Smooth muscle cell (in vitro differentiated cells): ENCODE measurements around the gene CHST11. TPM values are rescaled to one million over a fixed set of nuclear protein-coding genes. Genes with fewer than 3 reads are reported as not detected.

ENCODE experiments used
- DNase-seq: peaks from one replicate; lab custom pipeline; 2025; ENCODE audit not compliant: unreplicated experiment; lab: John Stamatoyannopoulos, UW
- H2AFZ ChIP-seq: fragments of 200-600 bp; sonication (generic); 2 replicates; pipeline ENCODE4 v1.6.0; 2016; ENCODE audit warnings: antibody characterized with exemption, low read depth, mild to moderate bottlenecking
- H3F3A ChIP-seq: fragments of 200-600 bp; sonication (generic); 2 replicates; pipeline ENCODE4 v1.6.0; 2017; ENCODE audit warnings: antibody characterized with exemption, low read depth
- H3K27ac ChIP-seq: fragments of 200-600 bp; sonication (generic); 2 replicates; pipeline ENCODE4 v1.5.1; 2016; ENCODE audit warnings: low read depth, mild to moderate bottlenecking
- H3K27me3 ChIP-seq: fragments of 200-600 bp; sonication (generic); 2 replicates; pipeline ENCODE4 v1.6.1; 2016; ENCODE audit warnings: low read depth, mild to moderate bottlenecking
- H3K36me3 ChIP-seq: fragments of 200-600 bp; sonication (generic); 2 replicates; pipeline ENCODE4 v1.5.1; 2016; ENCODE audit warnings: low read depth
- H3K4me1 ChIP-seq: fragments of 200-600 bp; sonication (generic); 2 replicates; pipeline ENCODE4 v1.5.1; 2016; ENCODE audit warnings: low read depth
- H3K4me2 ChIP-seq: fragments of 200-600 bp; sonication (generic); 2 replicates; pipeline ENCODE4 v1.6.0; 2016; ENCODE audit warnings: mild to moderate bottlenecking
- H3K4me3 ChIP-seq: fragments of 200-600 bp; sonication (generic); 2 replicates; pipeline ENCODE4 v1.5.1; 2016; ENCODE audit warnings: mild to moderate bottlenecking
- H3K79me2 ChIP-seq: fragments of 200-600 bp; sonication (generic); 2 replicates; pipeline ENCODE4 v1.6.0; 2016; ENCODE audit warnings: low read depth, mild to moderate bottlenecking
- H3K9ac ChIP-seq: fragments of 200-600 bp; sonication (generic); 2 replicates; pipeline ENCODE4 v1.6.0; 2016; ENCODE audit warnings: low read depth
- H3K9me3 ChIP-seq: fragments of 200-600 bp; sonication (generic); replicated peaks from 2 replicates; pipeline ENCODE4 v1.5.1; 2016; ENCODE audit warnings: low read depth
- H4K20me1 ChIP-seq: fragments of 200-600 bp; sonication (generic); 2 replicates; pipeline ENCODE4 v1.6.0; 2016; ENCODE audit warnings: low read depth
- WGBS: methylation state at CpG from one replicate; pipeline ENCODE4 v1.1.7; 2016; ENCODE audit warnings: low lambda C conversion rate; 5-methylcytosine and 5-hydroxymethylcytosine counted together
- polyA plus RNA-seq: library from polyadenylated mRNA; unstranded; fragments of >200 nt; fragmentation: Nextera tagmentation; extraction: Ambion mirVana; gene quantifications from 2 replicates; pipeline ENCODE4 v1.2.1, GENCODE V29; 2016
- total RNA-seq: library from RNA; depleted of rRNA; stranded (reverse); fragments of >200 nt; gene quantifications from 2 replicates; pipeline ENCODE4 v1.2.3, GENCODE V29; 2014
- TF ChIP-seq, protein P1 (sequence below): fragments of 200-600 bp; sonication (generic); IDR thresholded peaks from 2 replicates; pipeline ENCODE4 v1.5.1; 2017; ENCODE audit warnings: borderline replicate concordance, mild to moderate bottlenecking, antibody characterized with exemption; ENCODE audit not compliant: insufficient read depth, poor library complexity, severe bottlenecking

The CHST11 gene
- total and polyA plus RNA-seq, 2 experiments from 2014 or later = 6.9 to 10.2 TPM

DNA sequence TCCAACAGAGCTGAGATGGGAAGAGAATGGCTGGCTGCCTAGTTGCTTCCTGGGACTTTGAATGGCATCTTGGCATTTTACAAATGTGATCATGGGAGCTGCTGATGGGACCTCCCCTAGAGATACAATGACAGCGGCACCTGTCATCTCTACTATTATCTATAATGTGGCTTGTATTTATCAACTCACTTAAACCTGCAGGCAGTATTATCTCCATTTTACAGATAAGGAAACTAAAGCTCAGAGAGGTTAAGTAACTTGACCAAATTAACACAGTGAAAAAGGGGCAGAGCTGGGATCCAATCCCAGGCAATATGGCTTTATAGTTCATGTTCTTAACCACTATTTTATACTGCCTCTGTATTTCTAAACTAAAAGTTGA, 111.7 kb downstream of the CHST11 start:
- Histone ChIP-seq H3K4me2 (no peak overlapping the region), H3K27me3 (no peaks in the 10 kb centered on the region), H3K36me3 (no peaks in the 10 kb centered on the region), H3F3A (no peaks in the 10 kb centered on the region), H3K9me3 (no peaks in the 10 kb centered on the region), H2AFZ (no peak overlapping the region), H4K20me1 (peaks cover 6% of the 10 kb centered on the region), H3K4me3 (no peak overlapping the region), H3K9ac (no peak overlapping the region), H3K27ac (no peak overlapping the region), H3K79me2 (peaks cover 8% of the 10 kb centered on the region), H3K4me1 (no peaks in the 10 kb centered on the region)
- TF ChIP-seq, protein P1, sequence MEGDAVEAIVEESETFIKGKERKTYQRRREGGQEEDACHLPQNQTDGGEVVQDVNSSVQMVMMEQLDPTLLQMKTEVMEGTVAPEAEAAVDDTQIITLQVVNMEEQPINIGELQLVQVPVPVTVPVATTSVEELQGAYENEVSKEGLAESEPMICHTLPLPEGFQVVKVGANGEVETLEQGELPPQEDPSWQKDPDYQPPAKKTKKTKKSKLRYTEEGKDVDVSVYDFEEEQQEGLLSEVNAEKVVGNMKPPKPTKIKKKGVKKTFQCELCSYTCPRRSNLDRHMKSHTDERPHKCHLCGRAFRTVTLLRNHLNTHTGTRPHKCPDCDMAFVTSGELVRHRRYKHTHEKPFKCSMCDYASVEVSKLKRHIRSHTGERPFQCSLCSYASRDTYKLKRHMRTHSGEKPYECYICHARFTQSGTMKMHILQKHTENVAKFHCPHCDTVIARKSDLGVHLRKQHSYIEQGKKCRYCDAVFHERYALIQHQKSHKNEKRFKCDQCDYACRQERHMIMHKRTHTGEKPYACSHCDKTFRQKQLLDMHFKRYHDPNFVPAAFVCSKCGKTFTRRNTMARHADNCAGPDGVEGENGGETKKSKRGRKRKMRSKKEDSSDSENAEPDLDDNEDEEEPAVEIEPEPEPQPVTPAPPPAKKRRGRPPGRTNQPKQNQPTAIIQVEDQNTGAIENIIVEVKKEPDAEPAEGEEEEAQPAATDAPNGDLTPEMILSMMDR = no peak
- WGBS = 89% methylated on average over 1 of the region's 1 CpG
- DNase-seq = no peak

DNA sequence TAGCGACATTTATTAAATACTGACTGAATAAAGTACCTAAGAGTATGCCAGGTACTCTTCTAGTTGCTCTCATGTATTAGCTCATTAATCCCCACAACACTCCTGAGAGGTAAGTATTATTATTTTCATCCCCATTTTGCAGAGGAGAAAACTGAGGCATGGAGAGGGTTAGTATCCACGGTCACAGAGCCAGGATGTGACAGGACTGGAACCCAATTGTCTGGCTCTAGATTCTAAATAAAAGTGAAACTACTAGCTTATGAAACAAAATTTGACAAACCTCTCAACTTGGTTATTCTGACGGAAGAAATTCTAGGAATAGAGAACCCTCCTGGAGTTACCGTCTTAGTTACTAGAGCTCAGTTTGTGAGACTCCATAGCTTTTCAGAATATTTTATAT, 112.2 kb downstream of the CHST11 start:
- no peak overlapping the region for H3K4me2 ChIP-seq
- H3K4me3 ChIP-seq = no peak overlapping the region
- H3K36me3 ChIP-seq = no peaks in the 10 kb centered on the region
- H4K20me1 ChIP-seq = peaks cover 6% of the 10 kb centered on the region
- H3K9me3 ChIP-seq = no peaks in the 10 kb centered on the region
- no peak overlapping the region for H3K27ac ChIP-seq
- TF ChIP-seq, protein P1 = no peak
- 97% methylated on average over 4 of the region's 4 CpGs for WGBS
- H3K79me2 ChIP-seq = peaks cover 6% of the 10 kb centered on the region
- no peak overlapping the region for H3K9ac ChIP-seq
- no peak for DNase-seq
- no peaks in the 10 kb centered on the region for H3K4me1 ChIP-seq
- no peak overlapping the region for H2AFZ ChIP-seq
- no peaks in the 10 kb centered on the region for H3K27me3 ChIP-seq
- H3F3A ChIP-seq = no peaks in the 10 kb centered on the region

DNA sequence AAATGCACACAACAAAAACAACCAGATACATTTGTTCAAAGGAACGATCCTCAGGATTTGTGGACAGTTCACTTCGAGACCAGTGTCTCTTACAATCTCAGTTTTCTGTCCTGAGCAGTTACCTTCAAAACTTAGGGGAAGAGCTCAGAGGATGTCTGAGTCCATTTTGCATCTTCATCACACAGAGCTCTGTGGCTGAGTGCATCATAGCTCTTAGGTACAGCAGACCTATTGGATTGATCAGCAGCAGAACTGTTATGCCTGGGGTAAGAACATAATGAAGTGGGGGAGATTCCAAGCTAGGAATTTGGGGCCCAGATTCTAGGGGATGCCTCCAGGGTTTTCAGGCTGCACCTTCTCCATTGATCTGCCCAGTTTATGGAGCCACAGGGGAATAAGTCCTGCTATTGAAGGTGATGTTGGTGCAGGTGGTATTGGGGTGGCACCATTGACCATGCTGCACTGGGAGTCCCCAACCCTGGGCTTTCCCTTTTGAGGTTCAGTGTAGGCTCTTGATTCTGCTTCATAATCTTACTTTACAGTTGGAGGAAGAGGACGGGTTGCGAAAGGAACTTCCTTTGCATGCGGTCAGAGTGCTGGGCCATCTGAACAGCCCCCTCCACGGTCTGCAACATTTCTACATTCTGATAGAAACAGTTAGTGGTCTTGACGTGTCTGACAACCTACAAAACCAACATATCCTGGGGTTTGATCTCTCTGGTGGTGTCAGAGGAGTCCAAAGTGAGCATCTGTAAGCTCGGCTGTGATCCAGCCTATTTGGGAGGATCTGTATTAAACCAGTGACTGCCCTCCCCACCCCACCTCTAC, 112.8 kb downstream of the CHST11 start:
- no peaks in the 10 kb centered on the region for H3K9me3 ChIP-seq
- H4K20me1 ChIP-seq = peaks cover 6% of the 10 kb centered on the region
- H3K4me3 ChIP-seq = no peak overlapping the region
- 81% methylated on average over 8 of the region's 8 CpGs for WGBS
- no peaks in the 10 kb centered on the region for H3F3A ChIP-seq
- no peak overlapping the region for H3K9ac ChIP-seq
- no peaks in the 10 kb centered on the region for H3K4me1 ChIP-seq
- TF ChIP-seq, protein P1 = no peak
- H3K79me2 ChIP-seq = no peaks in the 10 kb centered on the region
- no peak for DNase-seq
- no peak overlapping the region for H3K4me2 ChIP-seq
- no peaks in the 10 kb centered on the region for H3K36me3 ChIP-seq
- no peak overlapping the region for H3K27ac ChIP-seq
- H2AFZ ChIP-seq = no peak overlapping the region
- H3K27me3 ChIP-seq = no peaks in the 10 kb centered on the region
